Activated CD8-positive, alpha-beta memory T cell treated with anti-CD3 and anti-CD28 coated beads, Interleukin-2, amount 10 ng/mL, durations not matched to agents 7 days and 5 days (primary cell): ENCODE measurements around the gene THRAP3. TPM values are rescaled to one million over a fixed set of nuclear protein-coding genes. Genes with fewer than 3 reads are reported as not detected.
"Not testable (repeated sequence)": the region's sequence is repeated elsewhere in the genome, so short reads cannot be mapped to it uniquely, and the experiment has no call there.

Experiments
- ATAC-seq: fragments of 150-1000 bp; cut with Tn5 transposase; one replicate; pipeline ENCODE4 v1.10.0; 2021; ENCODE audit warnings: moderate library complexity
- CTCF ChIA-PET: fragments of 350-600 bp; sonication (Branson Sonifier 250); formaldehyde crosslinking; loops from one replicate; lab custom pipeline; 2021; ENCODE audit warnings: antibody characterized with exemption; lab: Charles Lee
- DNase-seq: peaks from one replicate; pipeline ENCODE4 v3.0.0-alpha.2; 2020
- H3K27ac Mint-ChIP-seq: one replicate; pipeline ENCODE4 v1.8.0; 2021; ENCODE audit warnings: mild to moderate bottlenecking, mixed read lengths
- H3K27me3 Mint-ChIP-seq: one replicate; pipeline ENCODE4 v1.8.0; 2021; ENCODE audit warnings: mixed read lengths
- H3K36me3 Mint-ChIP-seq: one replicate; pipeline ENCODE4 v1.8.0; 2021; ENCODE audit warnings: mild to moderate bottlenecking, mixed read lengths
- H3K4me1 Mint-ChIP-seq: one replicate; pipeline ENCODE4 v1.8.0; 2021; ENCODE audit warnings: mixed read lengths
- H3K4me3 Mint-ChIP-seq: one replicate; pipeline ENCODE4 v1.8.0; 2021; ENCODE audit warnings: mild to moderate bottlenecking, moderate library complexity, mixed read lengths
- H3K9me3 Mint-ChIP-seq: one replicate; pipeline ENCODE4 v1.8.0; 2022; ENCODE audit warnings: low read depth, mixed read lengths
- total RNA-seq, 2 experiments: library from RNA; stranded (reverse); gene quantifications; one replicate each; pipeline ENCODE4 v1.2.3, GENCODE V29; 2021

Gene THRAP3
- total RNA-seq, 2 experiments from 2014 or later = 129 to 166 TPM

- no peaks in the 10 kb centered on the region for H3K9me3 Mint-ChIP-seq
- DNase-seq = peak; percentile 89
- no peak overlapping the region for H3K4me3 Mint-ChIP-seq
- peak; percentile 97 for ATAC-seq
- CTCF ChIA-PET = interaction anchor here (0.7 to 6.8 kb wide), 27 partner anchors 10 to 308 kb away, joined by 3 to 145 read pairs (median 6); partner anchors contain the start of genes MAP7D1, THRAP3 and TRAPPC3
- no peaks in the 10 kb centered on the region for H3K27me3 Mint-ChIP-seq
- H3K27ac Mint-ChIP-seq = peak overlapping the region; percentile 37
- no peaks in the 10 kb centered on the region for H3K36me3 Mint-ChIP-seq
- H3K4me1 Mint-ChIP-seq = peaks cover 4% of the 10 kb centered on the region
Measured at GRCh38 chr1:36187800-36188593, 36.2 kb upstream of the THRAP3 start.

- H3K36me3 Mint-ChIP-seq, H3K9me3 Mint-ChIP-seq: not testable (repeated sequence)
Measured at GRCh38 chr1:36196805-36197204, 27.4 kb upstream of the THRAP3 start.

GRCh38 chr1:36198641-36199040, 25.6 kb upstream of the THRAP3 start:
- Mint-ChIP-seq H3K4me3 (no peak overlapping the region), H3K27me3 (peaks cover 7% of the 10 kb centered on the region), H3K4me1 (no peaks in the 10 kb centered on the region), H3K9me3 (no peaks in the 10 kb centered on the region), H3K36me3 (no peaks in the 10 kb centered on the region), H3K27ac (no peak overlapping the region)
- ATAC-seq (no peak), DNase-seq (no peak)
- CTCF ChIA-PET = interaction anchor here (0.7 to 2.1 kb wide), 2 partner anchors 10 to 19 kb away, joined by 3 to 10 read pairs; no protein-coding TSS in a partner anchor

More at GRCh38 chr1:36196805-36197204, 27.4 kb upstream of the THRAP3 start:
- H3K4me3 Mint-ChIP-seq, H3K27me3 Mint-ChIP-seq, DNase-seq, H3K4me1 Mint-ChIP-seq, H3K27ac Mint-ChIP-seq, ATAC-seq: not testable (repeated sequence)
- CTCF ChIA-PET = interaction anchor here (1.6 to 2.6 kb wide), 3 partner anchors 9 to 89 kb away, joined by 3 to 10 read pairs (median 8); partner anchors contain the start of gene TRAPPC3

- CTCF ChIA-PET = interaction anchor here (1.1 kb wide), 1 partner anchor 19 kb away, joined by 3 read pairs; no protein-coding TSS in a partner anchor
- ATAC-seq = no peak
Measured at GRCh38 chr1:36199934-36200741, 24.1 kb upstream of the THRAP3 start.

GRCh38 chr1:36203027-36203553, 21.2 kb upstream of the THRAP3 start:
- CTCF ChIA-PET = no interaction called here
- peaks cover 7% of the 10 kb centered on the region for H3K27me3 Mint-ChIP-seq
- H3K27ac Mint-ChIP-seq = no peak overlapping the region
- no peaks in the 10 kb centered on the region for H3K9me3 Mint-ChIP-seq
- ATAC-seq (no peak), DNase-seq (no peak)
- H3K36me3 Mint-ChIP-seq = no peaks in the 10 kb centered on the region
- peaks cover 11% of the 10 kb centered on the region for H3K4me1 Mint-ChIP-seq
- no peak overlapping the region for H3K4me3 Mint-ChIP-seq

More at GRCh38 chr1:36199934-36200741, 24.1 kb upstream of the THRAP3 start:
- no peaks in the 10 kb centered on the region for H3K4me1 Mint-ChIP-seq
- no peaks in the 10 kb centered on the region for H3K36me3 Mint-ChIP-seq
- DNase-seq = no peak
- H3K4me3 Mint-ChIP-seq = no peak overlapping the region
- H3K27me3 Mint-ChIP-seq = peaks cover 7% of the 10 kb centered on the region
- H3K27ac Mint-ChIP-seq = no peak overlapping the region
- H3K9me3 Mint-ChIP-seq = no peaks in the 10 kb centered on the region

GRCh38 chr1:36203554-36204346, 20.5 kb upstream of the THRAP3 start:
- no peak for DNase-seq
- peaks cover 11% of the 10 kb centered on the region for H3K4me1 Mint-ChIP-seq
- H3K27ac Mint-ChIP-seq = no peak overlapping the region
- peaks cover 7% of the 10 kb centered on the region for H3K27me3 Mint-ChIP-seq
- H3K36me3 Mint-ChIP-seq = no peaks in the 10 kb centered on the region
- CTCF ChIA-PET = no interaction called here
- ATAC-seq = no peak
- no peak overlapping the region for H3K4me3 Mint-ChIP-seq
- H3K9me3 Mint-ChIP-seq = no peaks in the 10 kb centered on the region

- Mint-ChIP-seq H3K4me3 (no peak overlapping the region), H3K27me3 (peaks cover 7% of the 10 kb centered on the region), H3K9me3 (no peaks in the 10 kb centered on the region), H3K36me3 (no peaks in the 10 kb centered on the region), H3K27ac (no peak overlapping the region), H3K4me1 (peaks cover 11% of the 10 kb centered on the region)
- CTCF ChIA-PET = no interaction called here
- ATAC-seq (no peak), DNase-seq (no peak)
Measured at GRCh38 chr1:36204347-36204909, 19.8 kb upstream of the THRAP3 start.

- CTCF ChIA-PET = no interaction called here
- Mint-ChIP-seq H3K27me3 (no peaks in the 10 kb centered on the region), H3K36me3 (no peaks in the 10 kb centered on the region), H3K4me3 (no peak overlapping the region), H3K4me1 (peaks cover 12% of the 10 kb centered on the region), H3K9me3 (no peaks in the 10 kb centered on the region), H3K27ac (no peak overlapping the region)
- ATAC-seq = peak; percentile 69
- DNase-seq = no peak
Measured at GRCh38 chr1:36206323-36206858, 17.9 kb upstream of the THRAP3 start.

GRCh38 chr1:36207339-36207738, 16.9 kb upstream of the THRAP3 start:
- CTCF ChIA-PET = no interaction called here
- H3K27ac Mint-ChIP-seq = no peak overlapping the region
- peaks cover 12% of the 10 kb centered on the region for H3K4me1 Mint-ChIP-seq
- H3K27me3 Mint-ChIP-seq = no peaks in the 10 kb centered on the region
- DNase-seq (no peak), ATAC-seq (no peak)
- H3K4me3 Mint-ChIP-seq = no peak overlapping the region
- H3K9me3 Mint-ChIP-seq = no peaks in the 10 kb centered on the region
- H3K36me3 Mint-ChIP-seq = no peaks in the 10 kb centered on the region

GRCh38 chr1:36208978-36209703, 15.1 kb upstream of the THRAP3 start:
- H3K9me3 Mint-ChIP-seq = no peaks in the 10 kb centered on the region
- H3K4me3 Mint-ChIP-seq = no peak overlapping the region
- CTCF ChIA-PET = interaction anchor here (0.7 kb wide), 1 partner anchor 225 kb away, joined by 3 read pairs; no protein-coding TSS in a partner anchor
- peaks cover 17% of the 10 kb centered on the region for H3K4me1 Mint-ChIP-seq
- H3K27me3 Mint-ChIP-seq = no peaks in the 10 kb centered on the region
- no peak for ATAC-seq
- H3K27ac Mint-ChIP-seq = no peak overlapping the region
- H3K36me3 Mint-ChIP-seq = no peaks in the 10 kb centered on the region
- no peak for DNase-seq

GRCh38 chr1:36211307-36211706, 12.9 kb upstream of the THRAP3 start:
- no peaks in the 10 kb centered on the region for H3K9me3 Mint-ChIP-seq
- no peak overlapping the region for H3K27ac Mint-ChIP-seq
- H3K36me3 Mint-ChIP-seq = no peaks in the 10 kb centered on the region
- DNase-seq (no peak), ATAC-seq (no peak)
- no peak overlapping the region for H3K4me3 Mint-ChIP-seq
- CTCF ChIA-PET = interaction anchor here (0.7 to 2.1 kb wide), 3 partner anchors 12 to 61 kb away, joined by 3 to 4 read pairs (median 4); no protein-coding TSS in a partner anchor
- no peaks in the 10 kb centered on the region for H3K27me3 Mint-ChIP-seq
- H3K4me1 Mint-ChIP-seq = peaks cover 17% of the 10 kb centered on the region
